ENCODE data around the gene MAP3K10.

Gene MAP3K10

GRCh38 chr19:40214936-40215335, 23.7 kb downstream of the MAP3K10 start:
- Histone ChIP-seq H2AK5ac (ENCODE audit: low read depth, low read length) (no peak overlapping the region), H3K18ac (ENCODE audit: low read length) (no peak overlapping the region), H2BK5ac (ENCODE audit: low read length) (no peak overlapping the region), H3K4me1 (ENCODE audit: control insufficient read depth in 2 of 2, insufficient read depth in 1 of 2, low read depth in 1 of 2, low read length in 2 of 2) (no peaks in the 10 kb centered on the region), H2BK12ac (ENCODE audit: low read length) (no peak overlapping the region), H3K27ac (replicated peaks; ENCODE audit: low read length) (no peak overlapping the region), H3K4ac (ENCODE audit: low read length) (no peak overlapping the region), H4K8ac (ENCODE audit: low read depth, low read length) (no peak overlapping the region), H3K36me3 (replicated peaks in 1 of 2; ENCODE audit: control insufficient read depth in 2 of 2, insufficient read depth in 2 of 2, low read length in 2 of 2) (peaks cover 3 to 17% of the 10 kb centered on the region in 2 donors), H4K91ac (ENCODE audit: low read depth, low read length, poor library complexity) (no peak overlapping the region), H3K23ac (ENCODE audit: low read depth, low read length, poor library complexity) (no peak overlapping the region), H3K4me2 (ENCODE audit: insufficient read depth, low read length, poor library complexity, severe bottlenecking) (no peak overlapping the region), H3K27me3 (ENCODE audit: control insufficient read depth in 3 of 3, insufficient read depth in 3 of 3, low read depth in 1 of 3, low read length in 3 of 3) (peaks cover 6 to 37% (median 29%) of the 10 kb centered on the region in 3 experiments), H2BK120ac (ENCODE audit: low read depth, low read length) (no peak overlapping the region), H3K79me1 (ENCODE audit: low read depth, low read length) (peaks cover 2% of the 10 kb centered on the region), H3K14ac (ENCODE audit: low read length) (no peak overlapping the region), H3K9me3 (replicated peaks in 1 of 2; ENCODE audit: control insufficient read depth in 2 of 2, insufficient read depth in 1 of 2, low read depth in 1 of 2, low read length in 2 of 2) (no peaks in the 10 kb centered on the region), H2AFZ (ENCODE audit: low read length) (no peak overlapping the region), H3K9ac (ENCODE audit: low read depth, low read length, poor library complexity) (no peak overlapping the region), H3K4me3 (ENCODE audit: low read length in 2 of 2) (no peak overlapping the region), H2BK15ac (ENCODE audit: low read length) (no peak overlapping the region)
- whole genome bisulfite sequencing, 2 donors (ENCODE audit: extremely low coverage in 2 of 2, insufficient read length in 2 of 2, insufficient replicate concordance in 1 of 2), result no CpG with 5 or more reads among the region's 22 CpGs
- DNase-seq (ENCODE audit: low spot score), result no peak

GRCh38 chr19:40216013-40216776, 25.0 kb downstream of the MAP3K10 start:
- H4K91ac ChIP-seq (ENCODE audit: low read depth, low read length, poor library complexity), result no peak overlapping the region
- H3K79me1 ChIP-seq (ENCODE audit: low read depth, low read length), result peaks cover 2% of the 10 kb centered on the region
- peaks cover 0 to 10% of the 10 kb centered on the region in 2 donors for H3K36me3 ChIP-seq (replicated peaks in 1 of 2; ENCODE audit: control insufficient read depth in 2 of 2, insufficient read depth in 2 of 2, low read length in 2 of 2)
- H3K9ac ChIP-seq (ENCODE audit: low read depth, low read length, poor library complexity), result peak overlapping the region; percentile 38
- no peak overlapping the region for H2AFZ ChIP-seq (ENCODE audit: low read length)
- H2BK5ac ChIP-seq (ENCODE audit: low read length), result peak overlapping the region; percentile 7
- no peak overlapping the region for H4K8ac ChIP-seq (ENCODE audit: low read depth, low read length)
- H3K27me3 ChIP-seq (ENCODE audit: control insufficient read depth in 3 of 3, insufficient read depth in 3 of 3, low read depth in 1 of 3, low read length in 3 of 3), result peaks cover 6 to 44% (median 30%) of the 10 kb centered on the region in 3 experiments
- no peak overlapping the region for H2AK5ac ChIP-seq (ENCODE audit: low read depth, low read length)
- DNase-seq (ENCODE audit: low spot score), result no peak
- no peaks in the 10 kb centered on the region for H3K9me3 ChIP-seq (replicated peaks in 1 of 2; ENCODE audit: control insufficient read depth in 2 of 2, insufficient read depth in 1 of 2, low read depth in 1 of 2, low read length in 2 of 2)
- H3K4me1 ChIP-seq (ENCODE audit: control insufficient read depth in 2 of 2, insufficient read depth in 1 of 2, low read depth in 1 of 2, low read length in 2 of 2), result no peaks in the 10 kb centered on the region
- no peak overlapping the region for H2BK12ac ChIP-seq (ENCODE audit: low read length)
- no peak overlapping the region for H3K4ac ChIP-seq (ENCODE audit: low read length)
- no peak overlapping the region for H2BK15ac ChIP-seq (ENCODE audit: low read length)
- H3K14ac ChIP-seq (ENCODE audit: low read length), result no peak overlapping the region
- H3K23ac ChIP-seq (ENCODE audit: low read depth, low read length, poor library complexity), result peak overlapping the region; percentile 3
- H3K4me2 ChIP-seq (ENCODE audit: insufficient read depth, low read length, poor library complexity, severe bottlenecking), result no peak overlapping the region
- no peak overlapping the region for H3K18ac ChIP-seq (ENCODE audit: low read length)
- no peak overlapping the region for H3K27ac ChIP-seq (replicated peaks; ENCODE audit: low read length)
- no peak overlapping the region for H2BK120ac ChIP-seq (ENCODE audit: low read depth, low read length)
- WGBS, 2 donors (ENCODE audit: extremely low coverage in 2 of 2, insufficient read length in 2 of 2, insufficient replicate concordance in 1 of 2), result no CpG with 5 or more reads among the region's 23 CpGs
- peak overlapping the region in 1 of 2 donors; percentile 67 for H3K4me3 ChIP-seq (ENCODE audit: low read length in 2 of 2)

GRCh38 chr19:40216777-40217026, 25.5 kb downstream of the MAP3K10 start:
- WGBS, 2 donors (ENCODE audit: extremely low coverage in 2 of 2, insufficient read length in 2 of 2, insufficient replicate concordance in 1 of 2), result 100% methylated on average over 3 of the region's 9 CpGs; no CpG with 5 or more reads in 1 of the 2 donors
- Histone ChIP-seq H2AK5ac (ENCODE audit: low read depth, low read length) (no peak overlapping the region), H3K27me3 (ENCODE audit: control insufficient read depth in 3 of 3, insufficient read depth in 3 of 3, low read depth in 1 of 3, low read length in 3 of 3) (peaks cover 6 to 46% (median 31%) of the 10 kb centered on the region in 3 experiments)

GRCh38 chr19:40217027-40217810, 26.0 kb downstream of the MAP3K10 start:
- H3K18ac ChIP-seq (ENCODE audit: low read length), result peak overlapping the region; percentile 57
- H3K4me1 ChIP-seq (ENCODE audit: control insufficient read depth in 2 of 2, insufficient read depth in 1 of 2, low read depth in 1 of 2, low read length in 2 of 2), result no peaks in the 10 kb centered on the region
- no peak overlapping the region for H3K4ac ChIP-seq (ENCODE audit: low read length)
- WGBS, 2 donors (ENCODE audit: extremely low coverage in 2 of 2, insufficient read length in 2 of 2, insufficient replicate concordance in 1 of 2), result no CpG with 5 or more reads among the region's 54 CpGs
- H2BK120ac ChIP-seq (ENCODE audit: low read depth, low read length), result no peak overlapping the region
- peaks cover 6 to 46% (median 31%) of the 10 kb centered on the region in 3 experiments for H3K27me3 ChIP-seq (ENCODE audit: control insufficient read depth in 3 of 3, insufficient read depth in 3 of 3, low read depth in 1 of 3, low read length in 3 of 3)
- no peak overlapping the region for H3K4me2 ChIP-seq (ENCODE audit: insufficient read depth, low read length, poor library complexity, severe bottlenecking)
- H4K8ac ChIP-seq (ENCODE audit: low read depth, low read length), result no peak overlapping the region
- no peak overlapping the region for H3K27ac ChIP-seq (replicated peaks; ENCODE audit: low read length)
- H2BK12ac ChIP-seq (ENCODE audit: low read length), result no peak overlapping the region
- no peak overlapping the region for H4K91ac ChIP-seq (ENCODE audit: low read depth, low read length, poor library complexity)
- DNase-seq (ENCODE audit: low spot score), result no peak
- H2AFZ ChIP-seq (ENCODE audit: low read length), result no peak overlapping the region
- peak overlapping the region; percentile 24 for H2BK5ac ChIP-seq (ENCODE audit: low read length)
- H3K9me3 ChIP-seq (replicated peaks in 1 of 2; ENCODE audit: control insufficient read depth in 2 of 2, insufficient read depth in 1 of 2, low read depth in 1 of 2, low read length in 2 of 2), result no peaks in the 10 kb centered on the region
- no peak overlapping the region for H3K14ac ChIP-seq (ENCODE audit: low read length)
- peaks cover 0 to 7% of the 10 kb centered on the region in 2 donors for H3K36me3 ChIP-seq (replicated peaks in 1 of 2; ENCODE audit: control insufficient read depth in 2 of 2, insufficient read depth in 2 of 2, low read length in 2 of 2)
- H3K4me3 ChIP-seq (ENCODE audit: low read length in 2 of 2), result no peak overlapping the region
- peaks cover 2% of the 10 kb centered on the region for H3K79me1 ChIP-seq (ENCODE audit: low read depth, low read length)
- no peak overlapping the region for H3K9ac ChIP-seq (ENCODE audit: low read depth, low read length, poor library complexity)
- no peak overlapping the region for H2AK5ac ChIP-seq (ENCODE audit: low read depth, low read length)
- H2BK15ac ChIP-seq (ENCODE audit: low read length), result no peak overlapping the region
- peak overlapping the region; percentile 95 for H3K23ac ChIP-seq (ENCODE audit: low read depth, low read length, poor library complexity)

More at GRCh38 chr19:40216777-40217026, 25.5 kb downstream of the MAP3K10 start:
- Histone ChIP-seq H2BK12ac (ENCODE audit: low read length) (no peak overlapping the region), H3K18ac (ENCODE audit: low read length) (no peak overlapping the region), H3K23ac (ENCODE audit: low read depth, low read length, poor library complexity) (peak overlapping the region; percentile 3), H3K4me3 (ENCODE audit: low read length in 2 of 2) (peak overlapping the region in 1 of 2 donors; percentile 67), H3K79me1 (ENCODE audit: low read depth, low read length) (peaks cover 2% of the 10 kb centered on the region), H3K4me2 (ENCODE audit: insufficient read depth, low read length, poor library complexity, severe bottlenecking) (no peak overlapping the region), H3K4me1 (ENCODE audit: control insufficient read depth in 2 of 2, insufficient read depth in 1 of 2, low read depth in 1 of 2, low read length in 2 of 2) (no peaks in the 10 kb centered on the region), H3K14ac (ENCODE audit: low read length) (no peak overlapping the region), H2BK15ac (ENCODE audit: low read length) (no peak overlapping the region), H3K27ac (replicated peaks; ENCODE audit: low read length) (no peak overlapping the region), H4K8ac (ENCODE audit: low read depth, low read length) (no peak overlapping the region), H3K4ac (ENCODE audit: low read length) (no peak overlapping the region), H3K9ac (ENCODE audit: low read depth, low read length, poor library complexity) (peak overlapping the region; percentile 38), H2AFZ (ENCODE audit: low read length) (no peak overlapping the region), H3K36me3 (replicated peaks in 1 of 2; ENCODE audit: control insufficient read depth in 2 of 2, insufficient read depth in 2 of 2, low read length in 2 of 2) (peaks cover 0 to 7% of the 10 kb centered on the region in 2 donors), H2BK5ac (ENCODE audit: low read length) (peak overlapping the region; percentile 24), H3K9me3 (replicated peaks in 1 of 2; ENCODE audit: control insufficient read depth in 2 of 2, insufficient read depth in 1 of 2, low read depth in 1 of 2, low read length in 2 of 2) (no peaks in the 10 kb centered on the region), H2BK120ac (ENCODE audit: low read depth, low read length) (no peak overlapping the region), H4K91ac (ENCODE audit: low read depth, low read length, poor library complexity) (no peak overlapping the region)
- no peak for DNase-seq (ENCODE audit: low spot score)
